HCT116 (cell line): Measurements from ENCODE around the gene POC1B. TPM values are rescaled to one million over a fixed set of nuclear protein-coding genes. Genes with fewer than 3 reads are reported as not detected.

Experiments used
- ATAC-seq: fragments of 200-7000 bp; cut with Tn5 transposase; 2 replicates; pipeline ENCODE4 v1.9.1; 2020; ENCODE audit warnings: mild to moderate bottlenecking, moderate library complexity
- BruUV-seq: library from RNA; stranded (reverse); fragments of 400-500 nt; replicated peaks from 2 replicates; lab custom pipeline; 2021; lab: Mats Ljungman, UMichigan
- CTCF ChIA-PET: fragments of 300-600 bp; sonication (Branson Sonifier 250); formaldehyde crosslinking; loops from one replicate; lab custom pipeline; 2021; ENCODE audit warnings: antibody characterized with exemption; lab: Charles Lee
- POLR2A ChIA-PET: fragments of 300-600, 350-600 bp; sonication (Branson Sonifier 250); formaldehyde crosslinking; loops from one replicate; lab custom pipeline; 2021; ENCODE audit warnings: antibody characterized with exemption; lab: Charles Lee
- RAD21 ChIA-PET, 2 experiments: fragments of 300-600 bp; sonication (Branson Sonifier 250); formaldehyde crosslinking; loops; one replicate each; lab custom pipeline; 2023; ENCODE audit warnings: low total read pairs in 2 of 2; ENCODE audit not compliant: uncharacterized antibody in 2 of 2, unreplicated experiment in 2 of 2, low non-redundant PET in 1 of 2; lab: Charles Lee
- DNase-seq: peaks from one replicate; pipeline ENCODE4 v3.0.0-alpha.2; 2010; ENCODE audit warnings: low read depth, low spot score
- H2AFZ ChIP-seq: fragments of 200-600 bp; shearing (Covaris generic), sonication (generic); 2 replicates; pipeline ENCODE4 v1.6.1; 2017; ENCODE audit warnings: low read depth, mixed run types, mixed read lengths, antibody characterized with exemption, low read length; ENCODE audit not compliant: poor library complexity, severe bottlenecking
- H3K27ac ChIP-seq: 2 replicates; pipeline ENCODE4 v1.5.1; 2012; ENCODE audit warnings: low read depth, low read length
- H3K27me3 ChIP-seq: fragments of 200-600 bp; sonication (generic); 2 replicates; pipeline ENCODE4 v1.6.1; 2016; ENCODE audit warnings: mixed run types, low read length, mixed read lengths; ENCODE audit not compliant: insufficient read depth
- H3K36me3 ChIP-seq, 2 experiments: fragments of 200-500 bp in 1 of 2; fragments of 200-600 bp in 1 of 2; sonication (Bioruptor generic) in 1 of 2; sonication (generic) in 1 of 2; 2 replicates each; pipeline versions ENCODE4 v1.5.1 to v1.6.1; 2014 to 2016; ENCODE audit warnings: low read length in 2 of 2, inconsistent platforms in 1 of 2, mixed read lengths in 1 of 2, mixed run types in 1 of 2; ENCODE audit not compliant: insufficient read depth in 2 of 2, control insufficient read depth in 1 of 2
- H3K4me1 ChIP-seq, 2 experiments: fragments of 200-600 bp in 1 of 2; sonication (generic) in 1 of 2; 2 replicates each; pipeline versions ENCODE4 v1.5.1 to v1.6.1; 2012 to 2017; ENCODE audit warnings: low read length in 2 of 2, inconsistent platforms in 1 of 2, mild to moderate bottlenecking in 1 of 2, mixed read lengths in 1 of 2, mixed run types in 1 of 2, moderate library complexity in 1 of 2; ENCODE audit not compliant: insufficient read depth in 2 of 2, control insufficient read depth in 1 of 2
- H3K4me2 ChIP-seq: fragments of 200-600 bp; sonication (generic); 2 replicates; pipeline ENCODE4 v1.6.1; 2017; ENCODE audit warnings: mixed run types, low read length, mixed read lengths
- H3K4me3 ChIP-seq, 2 experiments: fragments of 200-600 bp in 1 of 2; sonication (generic) in 1 of 2; replicated peaks in 1 of 2; 2 replicates each; pipeline ENCODE4 v1.5.1; 2011 to 2016; ENCODE audit warnings: low read length in 2 of 2, control low read depth in 1 of 2, low read depth in 1 of 2, mild to moderate bottlenecking in 1 of 2, mixed read lengths in 1 of 2, mixed run types in 1 of 2
- H3K79me2 ChIP-seq: fragments of 200-600 bp; sonication (generic); 2 replicates; pipeline ENCODE4 v1.6.1; 2017; ENCODE audit warnings: mild to moderate bottlenecking, mixed run types, low read length, moderate library complexity, mixed read lengths; ENCODE audit not compliant: insufficient read depth
- H3K9ac ChIP-seq: fragments of 200-600 bp; sonication (generic); 2 replicates; pipeline ENCODE4 v1.6.1; 2016; ENCODE audit warnings: low read length, mixed read lengths
- H3K9me2 ChIP-seq: fragments of 200-600 bp; sonication (generic), shearing (Covaris generic); 2 replicates; pipeline ENCODE4 v1.6.1; 2017; ENCODE audit warnings: mixed run types, mild to moderate bottlenecking, moderate library complexity; ENCODE audit not compliant: insufficient read depth
- H3K9me3 ChIP-seq, 2 experiments: fragments of 200-500 bp in 1 of 2; fragments of 200-600 bp in 1 of 2; sonication (Bioruptor generic) in 1 of 2; sonication (generic) in 1 of 2; 2 replicates each; pipeline ENCODE4 v1.6.1; 2014 to 2017; ENCODE audit warnings: low read length in 2 of 2, mixed read lengths in 2 of 2, inconsistent platforms in 1 of 2, low read depth in 1 of 2, mild to moderate bottlenecking in 1 of 2, mixed run types in 1 of 2, moderate library complexity in 1 of 2; ENCODE audit not compliant: control insufficient read depth in 1 of 2, insufficient read depth in 1 of 2
- H4K20me1 ChIP-seq: fragments of 200-600 bp; sonication (generic), shearing (Covaris generic); 2 replicates; pipeline ENCODE4 v1.6.1; 2017; ENCODE audit warnings: mixed run types, mild to moderate bottlenecking, moderate library complexity; ENCODE audit not compliant: insufficient read depth
- ATF3 ChIP-seq: IDR thresholded peaks from 2 replicates; pipeline ENCODE4 v1.6.1; 2012
- CBX3 ChIP-seq: IDR thresholded peaks from 2 replicates; pipeline ENCODE4 v1.6.1; 2012; ENCODE audit warnings: low read depth
- EZH2phosphoT487 ChIP-seq: fragments of 200-600 bp; IDR thresholded peaks from 2 replicates; pipeline ENCODE4 v1.6.1; 2018; ENCODE audit warnings: antibody characterized with exemption, borderline replicate concordance
- FOSL1 ChIP-seq: IDR thresholded peaks from 2 replicates; pipeline ENCODE4 v1.6.1; 2012; ENCODE audit warnings: low read depth
- JUND ChIP-seq: IDR thresholded peaks from 2 replicates; pipeline ENCODE4 v1.6.1; 2012
- POLR2AphosphoS5 ChIP-seq: IDR thresholded peaks from 2 replicates; pipeline ENCODE4 v1.6.1; 2011; ENCODE audit warnings: mild to moderate bottlenecking, low read depth, low read length, moderate library complexity
- SP1 ChIP-seq: IDR thresholded peaks from 2 replicates; pipeline ENCODE4 v1.6.1; 2012; ENCODE audit warnings: low read depth
- intact Hi-C: fragments of 100-400 bp; cut with micrococcal nuclease; formaldehyde crosslinking; loops from 2 replicates; pipeline ENCODE4 v1.10.0; 2022
- total RNA-seq: library from RNA; stranded (reverse); gene quantifications from one replicate; pipeline ENCODE4 v1.2.1, GENCODE V29; 2021; ENCODE audit not compliant: unreplicated experiment

Gene POC1B
- total RNA-seq, 1 experiment from 2014 or later, result 14.3 TPM

GRCh38 chr12:89567691-89568239 lies 41.9 kb upstream of the POC1B start:
- Histone ChIP-seq H3K4me2 (no peak overlapping the region), H4K20me1 (no peaks in the 10 kb centered on the region), H3K4me1 (no peaks in the 10 kb centered on the region), H3K9me3 (no peaks in the 10 kb centered on the region), H2AFZ (no peak overlapping the region), H3K9ac (no peak overlapping the region), H3K4me3 (no peak overlapping the region), H3K27ac (no peak overlapping the region), H3K27me3 (no peaks in the 10 kb centered on the region), H3K79me2 (no peaks in the 10 kb centered on the region), H3K36me3 (no peaks in the 10 kb centered on the region), H3K9me2 (no peaks in the 10 kb centered on the region)
- ATAC-seq (no peak), DNase-seq (no peak)
- ChIA-PET RAD21 (no interaction called here), CTCF (no interaction called here), POLR2A (no interaction called here)
- BruUV-seq, result no TSS peak
- TF ChIP-seq POLR2AphosphoS5 (no peak), JUND (no peak), ATF3 (no peak), FOSL1 (no peak), SP1 (no peak), EZH2phosphoT487 (no peak), CBX3 (no peak)
- intact Hi-C loops, result no loop called here

GRCh38 chr12:89566615-89567014 lies 40.8 kb upstream of the POC1B start:
- intact Hi-C loops, result no loop called here
- H3K27ac ChIP-seq, result no peak overlapping the region
- no peak for ATAC-seq
- RAD21 ChIA-PET, result no interaction called here
- H3K9me3 ChIP-seq, result no peaks in the 10 kb centered on the region
- no peaks in the 10 kb centered on the region for H3K4me1 ChIP-seq
- DNase-seq, result no peak
- POLR2A ChIA-PET, result no interaction called here
- no TSS peak for BruUV-seq
- no peak for TF ChIP-seq POLR2AphosphoS5
- H3K4me3 ChIP-seq, result no peak overlapping the region
- H3K4me2 ChIP-seq, result no peak overlapping the region
- H3K36me3 ChIP-seq, result no peaks in the 10 kb centered on the region
- no peak overlapping the region for H3K9ac ChIP-seq
- no peaks in the 10 kb centered on the region for H3K9me2 ChIP-seq
- no peaks in the 10 kb centered on the region for H3K79me2 ChIP-seq
- CTCF ChIA-PET, result no interaction called here
- H2AFZ ChIP-seq, result no peak overlapping the region
- H3K27me3 ChIP-seq, result no peaks in the 10 kb centered on the region
- no peaks in the 10 kb centered on the region for H4K20me1 ChIP-seq
